HG02678 (cell line): ENCODE data around the gene DMC1.

Source experiments
- ATAC-seq: cut with Tn5 transposase; IDR thresholded peaks from one replicate; pipeline ENCODE4 v1.9.1; 2021; ENCODE audit warnings: mild to moderate bottlenecking, moderate library complexity; ENCODE audit not compliant: unreplicated experiment

DMC1 gene

GRCh38 chr22:38567531-38568285 is 2.3 kb downstream of the DMC1 start:
- ATAC-seq, result no peak

GRCh38 chr22:38566726-38567504 is 3.1 kb downstream of the DMC1 start:
- no peak for ATAC-seq

- ATAC-seq, result no peak
Measured at GRCh38 chr22:38565441-38565840, 4.5 kb downstream of the DMC1 start.

- ATAC-seq, result no peak
Measured at GRCh38 chr22:38564669-38565068, 5.3 kb downstream of the DMC1 start.

GRCh38 chr22:38554281-38554680 is 15.7 kb downstream of the DMC1 start:
- ATAC-seq, result no peak

- no peak for ATAC-seq
Measured at GRCh38 chr22:38549101-38549894, 20.7 kb downstream of the DMC1 start.

- ATAC-seq, result no peak
Measured at GRCh38 chr22:38540701-38541100, 29.3 kb downstream of the DMC1 start.

GRCh38 chr22:38531251-38531938 is 38.6 kb downstream of the DMC1 start:
- ATAC-seq, result no peak

- ATAC-seq, result no peak
Measured at GRCh38 chr22:38524429-38524828, 45.6 kb downstream of the DMC1 start.

GRCh38 chr22:38523479-38523878 is 46.5 kb downstream of the DMC1 start:
- no peak for ATAC-seq

GRCh38 chr22:38523029-38523428 is 47.0 kb downstream of the DMC1 start:
- no peak for ATAC-seq

- no peak for ATAC-seq
Measured at GRCh38 chr22:38519453-38520250, 50.3 kb downstream of the DMC1 start.

- ATAC-seq, result no peak
Measured at GRCh38 chr22:38518620-38519019, 51.4 kb downstream of the DMC1 start.

- peak; percentile 51 for ATAC-seq
Measured at GRCh38 chr22:38513063-38513462, 56.9 kb downstream of the DMC1 start.

GRCh38 chr22:38510416-38510970 is 59.5 kb downstream of the DMC1 start:
- ATAC-seq, result no peak

GRCh38 chr22:38506118-38506962 is 63.6 kb downstream of the DMC1 start, which contains the start of gene DDX17:
Gene DDX17, minus strand, starts transcription at chr22:38506311.
- ATAC-seq, result peak; percentile 84

GRCh38 chr22:38505541-38506117 is 64.4 kb downstream of the DMC1 start:
- peak; percentile 20 for ATAC-seq
